Measurements from ENCODE around the gene TMSB10. TPM values are rescaled to one million over a fixed set of nuclear protein-coding genes. Genes with fewer than 3 reads are reported as not detected.
A peak's percentile ranks its signal among the peaks of the same experiment; 100 is the strongest.

TMSB10 gene
- total and polyA plus RNA-seq, 2 donors (not counting 1 experiment from before 2014, with no cell fraction given): 885 to 5,410 TPM

DNA sequence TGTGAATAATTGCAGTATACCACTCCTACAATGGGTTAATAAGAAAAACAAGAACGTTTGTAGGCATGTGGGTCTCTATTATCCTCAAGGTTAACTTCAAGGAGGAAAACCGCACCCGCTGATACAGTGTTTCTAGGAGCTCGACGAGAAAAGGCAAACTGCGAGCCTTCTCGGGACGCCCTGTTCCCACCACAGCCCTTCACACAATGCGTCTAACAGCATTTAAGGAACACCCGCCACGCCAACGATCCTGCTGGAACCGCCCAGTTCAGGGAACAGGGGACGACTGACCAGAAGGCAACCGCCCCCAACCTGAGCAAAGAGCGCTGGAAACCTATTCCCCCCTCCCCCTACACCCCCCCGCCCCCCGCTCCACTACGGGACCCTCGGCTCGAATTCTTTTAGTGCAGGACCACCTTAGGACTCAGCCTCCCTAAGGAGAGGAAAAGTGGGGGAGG lies 710 bp upstream of the TMSB10 start:
- DNase-seq (peak; percentile 48), ATAC-seq (ENCODE audit: low read depth) (no peak)
- Histone ChIP-seq H3K9me3 (ENCODE audit: control extremely low read depth in 1 of 3, control insufficient read depth in 2 of 3, insufficient read depth in 1 of 3, low read length in 2 of 3) (peaks cover 0 to 6% (median 0%) of the 10 kb centered on the region in 3 donors), H4K20me1 (ENCODE audit: control insufficient read depth, insufficient read depth, low read length, poor library complexity, severe bottlenecking) (peaks cover 13% of the 10 kb centered on the region), H3K27ac (ENCODE audit: low read length in 2 of 2) (peak overlapping the region; percentile 57 to 63), H3K9ac (ENCODE audit: low read length) (peak overlapping the region; percentile 90), H3K36me3 (replicated peaks in 1 of 2; ENCODE audit: control extremely low read depth in 1 of 2, control insufficient read depth in 1 of 2, extremely low read depth in 1 of 2, insufficient read depth in 2 of 2, low read length in 1 of 2) (peaks cover 0 to 9% of the 10 kb centered on the region in 2 experiments), H3K27me3 (replicated peaks in 1 of 4; ENCODE audit: control extremely low read depth in 1 of 4, control insufficient read depth in 3 of 4, insufficient read depth in 4 of 4, low read length in 3 of 4) (no peaks in the 10 kb centered on the region), H3K79me2 (ENCODE audit: control insufficient read depth, insufficient read depth, low read length) (peaks cover 52% of the 10 kb centered on the region), H3K4me3 (ENCODE audit: control extremely low read depth in 1 of 5, extremely low read depth in 1 of 5, insufficient read depth in 1 of 5, low read depth in 2 of 5, low read length in 4 of 5) (peak overlapping the region; percentile 67 to 98 (median 67)), H3K4me1 (ENCODE audit: control insufficient read depth in 2 of 2, insufficient read depth in 2 of 2, low read length in 2 of 2) (peaks cover 38 to 42% of the 10 kb centered on the region in 2 donors), H3K4me2 (replicated peaks; ENCODE audit: low read depth, low read length, poor library complexity, severe bottlenecking) (peak overlapping the region; percentile 82), H2AFZ (ENCODE audit: insufficient read depth, low read depth, low read length, poor library complexity, severe bottlenecking) (peak overlapping the region; percentile 85)
- Mint-ChIP-seq H3K27me3 (no peaks in the 10 kb centered on the region), H3K4me1 (peaks cover 57% of the 10 kb centered on the region), H3K9me3 (ENCODE audit: insufficient read depth) (peaks cover 7% of the 10 kb centered on the region), H3K27ac (peak overlapping the region; percentile 94), H3K4me3 (peak overlapping the region; percentile 87)
- ChIA-PET POLR2A (interaction anchor here (0.6 to 5.0 kb wide), 7 partner anchors 10 to 67 kb away, joined by 4 to 129 read pairs (median 31); partner anchors contain the start of gene TRABD2A), CTCF (interaction anchor here (1.2 to 5.7 kb wide), 8 partner anchors 10 to 164 kb away, joined by 3 to 159 read pairs (median 18); partner anchors contain the start of gene TRABD2A)
- TF ChIP-seq EZH2 (IDR thresholded peaks at IDR 0.05; ENCODE audit: borderline replicate concordance, insufficient read depth, low read depth, low read length, poor library complexity, severe bottlenecking): no peak
- no peak for TF ChIP-seq CTCF (IDR thresholded peaks at IDR 0.05)
- 2% methylated on average over 12 of the region's 21 CpGs for WGBS (ENCODE audit: insufficient coverage)
- intact Hi-C loops (cut with micrococcal nuclease): loop anchor here (1.0 to 10.0 kb wide), 7 partner anchors 10 to 1720 kb away; partner anchors contain the start of genes KCMF1, RNF103 and SUCLG1

Measured in B cell (primary cell).